ENCODE data around the gene RIMS4.

RIMS4 gene

GRCh38 chr20:44747166-44748004 lies 63.0 kb downstream of the RIMS4 start:
- Histone ChIP-seq H3K9me3 (no peaks in the 10 kb centered on the region), H3K36me3 (no peaks in the 10 kb centered on the region), H3K4me1 (ENCODE audit: control insufficient read depth in 1 of 2, insufficient read depth in 1 of 2, low read depth in 1 of 2, low read length in 1 of 2) (peaks cover 3 to 12% of the 10 kb centered on the region in 2 experiments), H3K27me3 (peaks cover 99% of the 10 kb centered on the region), H3K27ac (no peak overlapping the region), H3K4me3 (ENCODE audit: low read depth in 1 of 2, low read length in 1 of 2) (no peak overlapping the region)
- TF ChIP-seq CTCF (IDR thresholded peaks at IDR 0.05) = no peak

GRCh38 chr20:44746367-44747165 lies 63.8 kb downstream of the RIMS4 start:
- TF ChIP-seq CTCF (IDR thresholded peaks at IDR 0.05) = no peak
- peaks cover 97% of the 10 kb centered on the region for H3K27me3 ChIP-seq
- H3K4me1 ChIP-seq (ENCODE audit: control insufficient read depth in 1 of 2, insufficient read depth in 1 of 2, low read depth in 1 of 2, low read length in 1 of 2) = peaks cover 3 to 12% of the 10 kb centered on the region in 2 experiments
- H3K27ac ChIP-seq = no peak overlapping the region
- H3K36me3 ChIP-seq = no peaks in the 10 kb centered on the region
- no peaks in the 10 kb centered on the region for H3K9me3 ChIP-seq
- H3K4me3 ChIP-seq (ENCODE audit: low read depth in 1 of 2, low read length in 1 of 2) = peak overlapping the region in 1 of 2 experiments; percentile 4

GRCh38 chr20:44745598-44746366 lies 64.6 kb downstream of the RIMS4 start, which contains the start of gene KCNK15:
Gene KCNK15, plus strand, starts transcription at chr20:44745865. Its CDS starts 46 bp downstream, at chr20:44745911.
- Histone ChIP-seq H3K27me3 (peaks cover 96% of the 10 kb centered on the region), H3K4me1 (ENCODE audit: control insufficient read depth in 1 of 2, insufficient read depth in 1 of 2, low read depth in 1 of 2, low read length in 1 of 2) (peaks cover 3 to 12% of the 10 kb centered on the region in 2 experiments), H3K4me3 (ENCODE audit: low read depth in 1 of 2, low read length in 1 of 2) (peak within 1 kb of the TSS in 1 of 2 experiments; percentile 4), H3K27ac (no peak within 1 kb of the TSS), H3K9me3 (no peaks in the 10 kb centered on the region), H3K36me3 (no peaks in the 10 kb centered on the region)
- no peak for TF ChIP-seq CTCF (IDR thresholded peaks at IDR 0.05)

GRCh38 chr20:44745122-44745597 lies 65.2 kb downstream of the RIMS4 start:
- Histone ChIP-seq H3K4me3 (ENCODE audit: low read depth in 1 of 2, low read length in 1 of 2) (no peak overlapping the region), H3K9me3 (no peaks in the 10 kb centered on the region), H3K4me1 (ENCODE audit: control insufficient read depth in 1 of 2, insufficient read depth in 1 of 2, low read depth in 1 of 2, low read length in 1 of 2) (peaks cover 3 to 12% of the 10 kb centered on the region in 2 experiments), H3K27ac (no peak overlapping the region), H3K36me3 (no peaks in the 10 kb centered on the region), H3K27me3 (peaks cover 89% of the 10 kb centered on the region)
- no peak for TF ChIP-seq CTCF (IDR thresholded peaks at IDR 0.05)
